ENCODE measurements around the gene CCND1.
"Not testable (repeated sequence)": the region's sequence is repeated elsewhere in the genome, so short reads cannot be mapped to it uniquely, and the experiment has no call there.

The CCND1 gene

GRCh38 chr11:69620683-69621290 lies 20.2 kb upstream of the CCND1 start:
- TF ChIP-seq CTCF (IDR thresholded peaks at IDR 0.05) = no peak
- Histone ChIP-seq H3K27ac (no peak overlapping the region), H3K4me1 (no peaks in the 10 kb centered on the region), H3K9me3 (no peaks in the 10 kb centered on the region), H3K4me3 (no peak overlapping the region), H3K27me3 (peaks cover 0 to 5% of the 10 kb centered on the region in 2 donors), H3K36me3 (no peaks in the 10 kb centered on the region)
- intact Hi-C loops (cut with DNase I; ENCODE audit: low total_unique reads) = no loop called here
- no peak for DNase-seq

- H3K9me3 ChIP-seq; H3K27me3 ChIP-seq; H3K36me3 ChIP-seq; H3K27ac ChIP-seq; H3K4me3 ChIP-seq; intact Hi-C loops (cut with DNase I; ENCODE audit: low total_unique reads); H3K4me1 ChIP-seq; DNase-seq: not testable (repeated sequence)
Measured at GRCh38 chr11:69622097-69622681, 18.8 kb upstream of the CCND1 start.

GRCh38 chr11:69624293-69624692 lies 16.7 kb upstream of the CCND1 start:
- Histone ChIP-seq H3K4me3 (no peak overlapping the region), H3K9me3 (no peaks in the 10 kb centered on the region), H3K36me3 (no peaks in the 10 kb centered on the region), H3K27ac (no peak overlapping the region), H3K4me1 (no peaks in the 10 kb centered on the region), H3K27me3 (peaks cover 0 to 2% of the 10 kb centered on the region in 2 donors)
- no peak for TF ChIP-seq CTCF (IDR thresholded peaks at IDR 0.05)
- DNase-seq = no peak
- intact Hi-C loops (cut with DNase I; ENCODE audit: low total_unique reads) = no loop called here

GRCh38 chr11:69625476-69625875 lies 15.5 kb upstream of the CCND1 start:
- Histone ChIP-seq H3K9me3 (no peaks in the 10 kb centered on the region), H3K27ac (no peak overlapping the region), H3K4me3 (no peak overlapping the region), H3K4me1 (no peaks in the 10 kb centered on the region), H3K27me3 (peaks cover 0 to 2% of the 10 kb centered on the region in 2 donors), H3K36me3 (no peaks in the 10 kb centered on the region)
- no peak for TF ChIP-seq CTCF (IDR thresholded peaks at IDR 0.05)
- no peak for DNase-seq
- intact Hi-C loops (cut with DNase I; ENCODE audit: low total_unique reads) = no loop called here

- Histone ChIP-seq H3K9me3 (no peaks in the 10 kb centered on the region), H3K27me3 (peaks cover 0 to 2% of the 10 kb centered on the region in 2 donors), H3K4me1 (no peaks in the 10 kb centered on the region), H3K36me3 (no peaks in the 10 kb centered on the region), H3K27ac (no peak overlapping the region), H3K4me3 (no peak overlapping the region)
- no peak for TF ChIP-seq CTCF (IDR thresholded peaks at IDR 0.05)
- intact Hi-C loops (cut with DNase I; ENCODE audit: low total_unique reads) = no loop called here
- no peak for DNase-seq
Measured at GRCh38 chr11:69627551-69627950, 13.4 kb upstream of the CCND1 start.

GRCh38 chr11:69630017-69630416 lies 10.9 kb upstream of the CCND1 start:
- Histone ChIP-seq H3K4me3 (no peak overlapping the region), H3K4me1 (no peaks in the 10 kb centered on the region), H3K36me3 (no peaks in the 10 kb centered on the region), H3K27me3 (peaks cover 0 to 2% of the 10 kb centered on the region in 2 donors), H3K27ac (no peak overlapping the region), H3K9me3 (no peaks in the 10 kb centered on the region)
- DNase-seq = no peak
- intact Hi-C loops (cut with DNase I; ENCODE audit: low total_unique reads) = no loop called here
- TF ChIP-seq CTCF (IDR thresholded peaks at IDR 0.05) = no peak
